Adipose tissue (tissue), 3 donors: ENCODE measurements around the gene CPXM2. TPM values are rescaled to one million over a fixed set of nuclear protein-coding genes. Genes with fewer than 3 reads are reported as not detected.

Experiments
- H3K27ac ChIP-seq: one replicate; pipeline ENCODE4 v1.5.1; 2013; ENCODE audit warnings: low read depth, low read length
- WGBS, 3 donors: extraction: QIAGEN DNeasy Blood & Tissue Kit; methylation state at CpG; one replicate each; pipeline ENCODE4 v1.1.7; 2013; 5-methylcytosine and 5-hydroxymethylcytosine counted together
- polyA plus RNA-seq, 3 donors: library from polyadenylated mRNA; stranded (reverse); fragments of 200-250 nt; gene quantifications; one replicate each; pipeline ENCODE4 v1.2.3, GENCODE V29; 2013
- donor health status: healthy with polysubstance abuse.
- donor health status: Bipolar disorder and iron deficiency.
- donor health status: healthy.

Gene CPXM2
- polyA plus RNA-seq, 3 donors, result 0.82 to 11.6 (median 4.7) TPM

- 86 to 92% (median 91%) methylated on average over 6 of the region's 6 CpGs for WGBS, 3 donors
- no peak overlapping the region for H3K27ac ChIP-seq
Measured at GRCh38 chr10:123837756-123838155, 53.9 kb downstream of the CPXM2 start.

GRCh38 chr10:123836418-123837145 lies 55.0 kb downstream of the CPXM2 start:
- no peak overlapping the region for H3K27ac ChIP-seq
- 63 to 85% (median 79%) methylated on average over 6 of the region's 6 CpGs for WGBS, 3 donors

- H3K27ac ChIP-seq, result no peak overlapping the region
- 45 to 46% (median 45%) methylated on average over 5 of the region's 5 CpGs for whole genome bisulfite sequencing, 3 donors
Measured at GRCh38 chr10:123835575-123835974, 56.0 kb downstream of the CPXM2 start.

- H3K27ac ChIP-seq, result no peak overlapping the region
- WGBS, 3 donors, result 85 to 92% (median 91%) methylated on average over 10 of the region's 10 CpGs
Measured at GRCh38 chr10:123833170-123833850, 58.3 kb downstream of the CPXM2 start.

GRCh38 chr10:123831259-123831658 lies 60.3 kb downstream of the CPXM2 start:
- H3K27ac ChIP-seq, result no peak overlapping the region
- whole genome bisulfite sequencing, 3 donors, result 50 to 65% (median 61%) methylated on average over 3 of the region's 3 CpGs

- WGBS, 3 donors, result 74 to 80% (median 80%) methylated on average over 2 of the region's 2 CpGs
- H3K27ac ChIP-seq, result no peak overlapping the region
Measured at GRCh38 chr10:123821136-123821535, 70.5 kb downstream of the CPXM2 start.

- no peak overlapping the region for H3K27ac ChIP-seq
Measured at GRCh38 chr10:123809632-123810031, 82.0 kb downstream of the CPXM2 start.

- 48 to 56% (median 52%) methylated on average over 6 of the region's 6 CpGs for WGBS, 3 donors
- H3K27ac ChIP-seq, result no peak overlapping the region
Measured at GRCh38 chr10:123808906-123809305, 82.7 kb downstream of the CPXM2 start.

GRCh38 chr10:123808286-123808685 lies 83.3 kb downstream of the CPXM2 start:
- 71 to 76% (median 75%) methylated on average over 2 of the region's 2 CpGs for WGBS, 3 donors

GRCh38 chr10:123807444-123808035 lies 84.1 kb downstream of the CPXM2 start:
- no peak overlapping the region for H3K27ac ChIP-seq
- WGBS, 3 donors, result 22 to 40% (median 29%) methylated on average over 5 of the region's 5 CpGs

More at GRCh38 chr10:123808286-123808685, 83.3 kb downstream of the CPXM2 start:
- H3K27ac ChIP-seq, result no peak overlapping the region

- no peak overlapping the region for H3K27ac ChIP-seq
- WGBS, 3 donors, result 56 to 68% (median 64%) methylated on average over 3 of the region's 3 CpGs
Measured at GRCh38 chr10:123804716-123805115, 86.9 kb downstream of the CPXM2 start.

GRCh38 chr10:123800821-123801220 lies 90.8 kb downstream of the CPXM2 start:
- no peak overlapping the region for H3K27ac ChIP-seq

GRCh38 chr10:123800289-123800688 lies 91.3 kb downstream of the CPXM2 start:
- no peak overlapping the region for H3K27ac ChIP-seq
- WGBS, 3 donors, result 7 to 20% (median 13%) methylated on average over 9 of the region's 9 CpGs

More at GRCh38 chr10:123800821-123801220, 90.8 kb downstream of the CPXM2 start:
- 72 to 75% (median 74%) methylated on average over 7 of the region's 7 CpGs for WGBS, 3 donors

GRCh38 chr10:123798856-123799255 lies 92.8 kb downstream of the CPXM2 start:
- WGBS, 3 donors, result 57 to 83% (median 76%) methylated on average over 1 of the region's 1 CpG
- no peak overlapping the region for H3K27ac ChIP-seq

GRCh38 chr10:123797813-123798212 lies 93.8 kb downstream of the CPXM2 start:
- 74 to 92% (median 87%) methylated on average over 3 of the region's 3 CpGs for WGBS, 3 donors

GRCh38 chr10:123796736-123797135 lies 94.9 kb downstream of the CPXM2 start:
- 71 to 78% (median 78%) methylated on average over 5 of the region's 5 CpGs for WGBS, 3 donors

More at GRCh38 chr10:123797813-123798212, 93.8 kb downstream of the CPXM2 start:
- no peak overlapping the region for H3K27ac ChIP-seq

GRCh38 chr10:123795846-123796590 lies 95.6 kb downstream of the CPXM2 start:
- 66 to 83% (median 80%) methylated on average over 11 of the region's 11 CpGs for WGBS, 3 donors
- no peak overlapping the region for H3K27ac ChIP-seq

More at GRCh38 chr10:123796736-123797135, 94.9 kb downstream of the CPXM2 start:
- no peak overlapping the region for H3K27ac ChIP-seq

GRCh38 chr10:123795196-123795780 lies 96.3 kb downstream of the CPXM2 start:
- WGBS, 3 donors, result 66 to 82% (median 79%) methylated on average over 10 of the region's 10 CpGs
- H3K27ac ChIP-seq, result no peak overlapping the region
